AG09319 (cell line): Measurements from ENCODE around the gene ZNF536.

Experiments
- DNase-seq: peaks from one replicate; pipeline ENCODE4 v3.0.0-alpha.2; 2010; ENCODE audit warnings: low read depth; ENCODE audit errors: extremely low read depth
- CTCF ChIP-seq: IDR thresholded peaks from 2 replicates; pipeline ENCODE4 v1.5.1; 2011; ENCODE audit warnings: low read depth, mild to moderate bottlenecking, inconsistent platforms, low read length, moderate library complexity

The ZNF536 gene

GRCh38 chr19:30376272-30376671 is 4.1 kb downstream of the ZNF536 start:
- no peak for DNase-seq
- no peak for TF ChIP-seq CTCF

DNA sequence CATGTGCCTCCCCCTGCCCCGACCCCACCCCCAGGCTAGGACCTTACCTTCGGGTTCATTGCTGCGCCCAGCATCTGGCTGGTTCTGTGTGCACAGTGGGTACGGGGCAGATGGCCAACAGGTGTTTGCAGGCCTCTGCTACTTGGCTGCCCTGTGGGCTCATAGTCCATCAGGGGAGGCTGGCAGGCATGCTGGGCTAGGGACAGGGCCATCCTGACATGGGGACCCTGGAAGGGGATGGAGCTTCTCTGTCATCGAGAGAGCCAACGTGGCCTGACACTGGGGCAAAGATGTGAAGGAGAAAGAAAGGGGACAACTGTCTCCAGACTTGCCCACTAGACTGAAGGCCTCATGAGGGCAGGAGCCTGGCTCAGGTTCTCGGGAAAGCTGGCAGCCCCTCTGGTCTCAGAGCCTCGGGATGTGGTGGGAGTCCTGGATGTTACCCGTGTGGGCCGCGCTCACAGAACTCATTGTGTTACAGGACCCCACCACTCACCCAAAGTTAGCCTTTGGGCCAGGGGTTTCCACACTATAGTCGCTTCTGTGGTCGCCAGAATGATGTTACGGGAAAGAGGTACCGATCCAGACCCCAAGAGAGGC is 4.7 kb downstream of the ZNF536 start:
- no peak for DNase-seq
- no peak for TF ChIP-seq CTCF

DNA sequence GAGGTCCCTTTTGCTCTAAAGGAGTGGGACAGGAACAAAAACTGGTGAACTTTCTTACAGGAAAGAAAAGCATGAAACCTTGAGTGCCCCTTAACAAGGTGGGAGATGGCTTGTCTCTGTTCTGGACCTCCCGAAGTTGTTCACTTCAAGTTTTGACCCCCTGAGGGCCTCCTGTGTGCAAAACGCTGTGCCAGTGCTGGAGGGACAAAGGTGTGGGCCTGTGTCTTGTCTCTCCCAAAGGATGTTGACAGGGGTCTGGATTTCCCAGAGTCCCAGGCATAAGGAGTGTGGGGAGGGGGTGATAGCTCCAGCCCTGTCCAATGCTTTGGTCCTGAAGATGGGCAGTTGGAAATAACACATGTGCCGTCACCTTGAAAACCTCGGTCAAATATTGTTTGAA is 6.5 kb downstream of the ZNF536 start:
- no peak for TF ChIP-seq CTCF
- DNase-seq: no peak

GRCh38 chr19:30379841-30380610 is 7.8 kb downstream of the ZNF536 start:
- no peak for DNase-seq
- TF ChIP-seq CTCF: no peak

- no peak for DNase-seq
- TF ChIP-seq CTCF: no peak
Observed at GRCh38 chr19:30381366-30381765, 9.2 kb downstream of the ZNF536 start.

GRCh38 chr19:30385174-30385573 is 13.0 kb downstream of the ZNF536 start:
- no peak for TF ChIP-seq CTCF
- DNase-seq: no peak

DNA sequence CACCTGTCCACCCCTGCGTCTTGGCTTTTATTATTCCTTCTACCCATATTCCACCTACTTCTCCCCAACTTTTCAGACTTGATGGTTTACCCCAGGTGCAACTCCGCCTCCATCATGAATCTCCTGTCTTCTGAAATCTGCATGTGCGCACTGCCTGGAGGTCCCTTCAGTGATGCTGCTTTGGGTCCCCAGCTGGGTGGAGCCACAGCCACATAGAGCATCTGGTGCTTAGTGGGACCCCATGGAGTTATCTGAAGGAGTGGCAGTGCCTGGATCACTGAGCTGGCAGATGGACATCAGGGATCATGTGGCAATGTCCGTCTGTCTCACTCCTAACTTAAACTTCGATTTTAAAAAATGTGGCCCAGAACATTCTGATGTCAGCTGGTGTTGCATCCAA is 13.5 kb downstream of the ZNF536 start:
- no peak for DNase-seq
- no peak for TF ChIP-seq CTCF
